OCI-LY1 (cell line): ENCODE measurements around the gene ERI2.
"Not testable (repeated sequence)": the region's sequence is repeated elsewhere in the genome, so short reads cannot be mapped to it uniquely, and the experiment has no call there.

Experiments
- H2AFZ ChIP-seq: fragments of 200-600 bp; sonication (generic), shearing (Covaris generic); 2 replicates; pipeline ENCODE4 v1.6.0; 2014; ENCODE audit warnings: antibody characterized with exemption, mild to moderate bottlenecking, low read length
- H3F3A ChIP-seq: fragments of 200-600 bp; sonication (generic), shearing (Covaris generic); 2 replicates; pipeline ENCODE4 v1.6.0; 2014; ENCODE audit warnings: mild to moderate bottlenecking, antibody characterized with exemption, low read length, moderate library complexity; ENCODE audit not compliant: insufficient read depth
- H3K27ac ChIP-seq: fragments of 200-600 bp; sonication (generic); 2 replicates; pipeline ENCODE4 v1.5.1; 2014; ENCODE audit warnings: low read length, mixed run types, mild to moderate bottlenecking, low read depth; ENCODE audit not compliant: poor library complexity, severe bottlenecking
- H3K27me3 ChIP-seq: fragments of 200-600 bp; sonication (generic); 2 replicates; pipeline ENCODE4 v1.6.0; 2014; ENCODE audit warnings: antibody characterized with exemption, mild to moderate bottlenecking, low read length, moderate library complexity; ENCODE audit not compliant: insufficient read depth
- H3K36me3 ChIP-seq: fragments of 200-600 bp; sonication (generic); 2 replicates; pipeline ENCODE4 v1.6.1; 2014; ENCODE audit warnings: mild to moderate bottlenecking, antibody characterized with exemption, low read length, moderate library complexity, mixed read lengths; ENCODE audit not compliant: insufficient read depth
- H3K4me1 ChIP-seq: fragments of 200-600 bp; sonication (generic); 2 replicates; pipeline ENCODE4 v1.5.1; 2014; ENCODE audit warnings: mild to moderate bottlenecking, low read length, moderate library complexity; ENCODE audit not compliant: insufficient read depth, severe bottlenecking
- H3K4me2 ChIP-seq: fragments of 200-600 bp; sonication (generic), shearing (Covaris generic); 2 replicates; pipeline ENCODE4 v1.6.1; 2014; ENCODE audit warnings: low read length
- H3K4me3 ChIP-seq: fragments of 200-600 bp; sonication (generic); 2 replicates; pipeline ENCODE4 v1.5.1; 2014; ENCODE audit warnings: low read length, low read depth, mild to moderate bottlenecking, mixed read lengths; ENCODE audit not compliant: poor library complexity, severe bottlenecking
- H3K79me2 ChIP-seq: fragments of 200-600 bp; shearing (Covaris generic); 2 replicates; pipeline ENCODE4 v1.6.1; 2016; ENCODE audit warnings: mixed run types, low read length, mixed read lengths; ENCODE audit not compliant: insufficient read depth
- H3K9ac ChIP-seq: fragments of 200-600 bp; sonication (generic), shearing (Covaris generic); 2 replicates; pipeline ENCODE4 v1.6.1; 2014; ENCODE audit warnings: mild to moderate bottlenecking, low read length, mixed read lengths
- H3K9me2 ChIP-seq: fragments of 200-600 bp; sonication (generic), shearing (Covaris generic); 2 replicates; pipeline ENCODE4 v1.6.1; 2014; ENCODE audit warnings: low read depth, mild to moderate bottlenecking, low read length, mixed read lengths
- H3K9me3 ChIP-seq: fragments of 200-600 bp; shearing (Covaris generic); 2 replicates; pipeline ENCODE4 v1.6.1; 2014; ENCODE audit warnings: low read length, mixed read lengths
- H4K20me1 ChIP-seq: fragments of 200-600 bp; sonication (generic), shearing (Covaris generic); 2 replicates; pipeline ENCODE4 v1.6.0; 2016; ENCODE audit warnings: mild to moderate bottlenecking, low read length; ENCODE audit not compliant: insufficient read depth
- EZH2 ChIP-seq: fragments of 200-600 bp; sonication (generic), shearing (Covaris generic); IDR thresholded peaks from 2 replicates; pipeline ENCODE4 v1.8.0; 2017; ENCODE audit warnings: borderline replicate concordance, mixed run types, mild to moderate bottlenecking, antibody characterized with exemption, low read length, moderate library complexity, mixed read lengths
- TF ChIP-seq, protein P1 (sequence below): fragments of 200-600 bp; sonication (generic), shearing (Covaris generic); IDR thresholded peaks from 2 replicates; pipeline ENCODE4 v1.5.1; 2017; ENCODE audit warnings: mild to moderate bottlenecking, antibody characterized with exemption, low read length, moderate library complexity, mixed read lengths

The ERI2 gene

DNA sequence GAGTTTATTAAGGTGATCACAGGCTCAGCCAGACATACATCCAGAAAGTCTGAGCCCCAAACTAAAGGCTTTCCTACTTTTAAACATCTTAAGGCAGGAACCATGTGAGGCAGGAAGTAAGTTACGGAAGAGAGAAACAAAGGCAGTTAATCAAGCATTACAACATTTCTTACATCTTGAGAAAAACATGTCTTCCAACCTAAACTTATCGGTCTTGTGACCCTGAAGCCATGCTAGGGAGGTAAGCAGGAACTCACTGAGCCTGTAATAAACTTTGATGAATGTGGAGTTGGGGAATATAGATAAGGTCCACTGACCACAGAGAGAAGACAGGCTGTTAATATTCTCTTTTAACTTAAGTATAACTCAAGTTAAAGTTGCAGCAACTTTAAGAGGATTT, 45.9 kb downstream of the ERI2 start:
- no peaks in the 10 kb centered on the region for H3K79me2 ChIP-seq
- H3K9ac ChIP-seq = no peak overlapping the region
- no peaks in the 10 kb centered on the region; the same call in 1 of the 2 replicates for H3K27me3 ChIP-seq
- H3K9me2 ChIP-seq = no peaks in the 10 kb centered on the region
- H4K20me1 ChIP-seq = no peaks in the 10 kb centered on the region
- peaks cover 8% of the 10 kb centered on the region for H3K9me3 ChIP-seq
- TF ChIP-seq, protein P1, sequence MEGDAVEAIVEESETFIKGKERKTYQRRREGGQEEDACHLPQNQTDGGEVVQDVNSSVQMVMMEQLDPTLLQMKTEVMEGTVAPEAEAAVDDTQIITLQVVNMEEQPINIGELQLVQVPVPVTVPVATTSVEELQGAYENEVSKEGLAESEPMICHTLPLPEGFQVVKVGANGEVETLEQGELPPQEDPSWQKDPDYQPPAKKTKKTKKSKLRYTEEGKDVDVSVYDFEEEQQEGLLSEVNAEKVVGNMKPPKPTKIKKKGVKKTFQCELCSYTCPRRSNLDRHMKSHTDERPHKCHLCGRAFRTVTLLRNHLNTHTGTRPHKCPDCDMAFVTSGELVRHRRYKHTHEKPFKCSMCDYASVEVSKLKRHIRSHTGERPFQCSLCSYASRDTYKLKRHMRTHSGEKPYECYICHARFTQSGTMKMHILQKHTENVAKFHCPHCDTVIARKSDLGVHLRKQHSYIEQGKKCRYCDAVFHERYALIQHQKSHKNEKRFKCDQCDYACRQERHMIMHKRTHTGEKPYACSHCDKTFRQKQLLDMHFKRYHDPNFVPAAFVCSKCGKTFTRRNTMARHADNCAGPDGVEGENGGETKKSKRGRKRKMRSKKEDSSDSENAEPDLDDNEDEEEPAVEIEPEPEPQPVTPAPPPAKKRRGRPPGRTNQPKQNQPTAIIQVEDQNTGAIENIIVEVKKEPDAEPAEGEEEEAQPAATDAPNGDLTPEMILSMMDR = no peak
- TF ChIP-seq EZH2 = no peak
- H3K27ac ChIP-seq = no peak overlapping the region
- no peaks in the 10 kb centered on the region; the same call in 1 of the 2 replicates for H3K36me3 ChIP-seq
- no peak overlapping the region for H2AFZ ChIP-seq
- no peak overlapping the region for H3K4me3 ChIP-seq
- no peak overlapping the region for H3K4me2 ChIP-seq
- H3K4me1 ChIP-seq = peaks cover 10% of the 10 kb centered on the region
- no peaks in the 10 kb centered on the region for H3F3A ChIP-seq

DNA sequence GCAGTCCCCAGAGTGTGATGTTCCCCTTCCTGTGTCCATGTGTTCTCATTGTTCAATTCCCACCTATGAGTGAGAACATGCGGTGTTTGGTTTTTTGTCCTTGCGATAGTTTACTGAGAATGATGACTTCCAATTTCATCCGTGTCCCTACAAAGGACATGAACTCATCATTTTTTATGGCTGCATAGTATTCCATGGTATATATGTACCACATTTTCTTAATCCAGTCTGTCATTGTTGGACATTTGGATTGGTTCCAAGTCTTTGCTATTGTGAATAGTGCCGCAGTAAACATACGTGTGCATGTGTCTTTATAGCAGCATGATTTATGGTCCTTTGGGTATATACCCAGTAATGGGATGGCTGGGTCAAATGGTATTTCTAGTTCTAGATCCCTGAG, 50.5 kb downstream of the ERI2 start:
- H3K27me3 ChIP-seq, H3K27ac ChIP-seq, H3K79me2 ChIP-seq, H4K20me1 ChIP-seq, H3K4me2 ChIP-seq, H3K9me3 ChIP-seq, H3K4me3 ChIP-seq, H3K4me1 ChIP-seq, H3K9ac ChIP-seq, H3K36me3 ChIP-seq, H3F3A ChIP-seq, H3K9me2 ChIP-seq, H2AFZ ChIP-seq: not testable (repeated sequence)

DNA sequence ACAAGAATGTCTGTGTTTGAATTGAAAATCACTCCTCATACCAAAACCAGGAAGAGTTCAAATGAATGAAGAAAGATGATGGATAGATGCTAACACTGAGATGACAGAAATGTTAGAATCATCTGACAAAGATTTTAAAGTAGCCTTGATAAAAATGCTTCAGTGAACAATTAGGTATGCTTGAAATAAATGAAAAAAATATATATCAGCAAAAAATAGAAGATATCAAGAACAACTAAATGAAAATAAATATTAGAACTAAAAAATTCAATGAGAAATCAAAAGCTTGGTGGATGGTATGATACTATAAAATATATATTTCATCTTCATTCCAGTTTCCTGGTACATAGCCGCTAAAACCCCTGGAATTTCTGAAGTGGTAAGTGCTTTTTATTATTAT, 51.0 kb downstream of the ERI2 start:
- H3F3A ChIP-seq = no peaks in the 10 kb centered on the region
- no peak overlapping the region for H3K9ac ChIP-seq
- no peak overlapping the region for H3K4me3 ChIP-seq
- no peak overlapping the region for H3K4me2 ChIP-seq
- no peaks in the 10 kb centered on the region for H3K9me2 ChIP-seq
- H3K4me1 ChIP-seq = no peaks in the 10 kb centered on the region
- no peaks in the 10 kb centered on the region for H4K20me1 ChIP-seq
- H3K36me3 ChIP-seq = no peaks in the 10 kb centered on the region
- H3K79me2 ChIP-seq = no peaks in the 10 kb centered on the region
- TF ChIP-seq, protein P1 = no peak
- no peak for TF ChIP-seq EZH2
- no peaks in the 10 kb centered on the region for H3K27me3 ChIP-seq
- H3K27ac ChIP-seq = no peak overlapping the region
- H3K9me3 ChIP-seq = no peaks in the 10 kb centered on the region
- H2AFZ ChIP-seq = no peak overlapping the region

DNA sequence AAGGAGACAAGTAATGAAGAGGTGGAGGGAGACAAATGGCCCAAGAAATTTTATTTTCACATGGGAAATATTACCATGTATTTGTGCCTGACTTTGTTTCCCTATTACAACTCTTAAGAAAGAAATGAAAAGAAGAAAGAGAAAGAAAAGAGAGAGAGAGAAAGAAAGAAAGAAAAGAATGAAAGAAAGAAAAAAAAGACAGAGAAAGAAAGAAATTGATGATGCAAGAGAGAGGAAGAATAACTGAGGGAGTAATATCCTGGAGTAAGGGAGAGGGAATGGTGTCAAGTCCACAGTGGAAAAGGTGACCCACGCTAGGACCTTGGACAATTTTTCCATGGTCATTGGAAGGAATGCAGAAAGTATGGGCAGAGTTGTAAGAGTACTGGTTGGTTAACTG, 52.5 kb downstream of the ERI2 start:
- no peaks in the 10 kb centered on the region for H3K79me2 ChIP-seq

More for the DNA sequence above, 52.5 kb downstream of the ERI2 start:
- Histone ChIP-seq H3K4me3 (no peak overlapping the region), H3K9ac (no peak overlapping the region), H3K9me2 (no peaks in the 10 kb centered on the region), H2AFZ (no peak overlapping the region), H3K27ac (no peak overlapping the region), H3K36me3 (no peaks in the 10 kb centered on the region), H3K4me1 (no peaks in the 10 kb centered on the region), H3K27me3 (no peaks in the 10 kb centered on the region), H3K9me3 (no peaks in the 10 kb centered on the region), H3F3A (no peaks in the 10 kb centered on the region), H4K20me1 (no peaks in the 10 kb centered on the region), H3K4me2 (no peak overlapping the region)
- TF ChIP-seq, protein P1 = no peak
- TF ChIP-seq EZH2 = no peak
